PFSK-1 (cell line): ENCODE data around the gene ANKS3.

Experiments
- FOXP2 ChIP-seq: optimal IDR thresholded peaks from 2 replicates; pipeline ENCODE3; 2011; ENCODE audit warnings: borderline replicate concordance, control low read depth, inconsistent platforms; ENCODE audit not compliant: insufficient read depth; ENCODE audit errors: extremely low read length, extremely low read depth
- POLR2AphosphoS5 ChIP-seq: IDR thresholded peaks from 2 replicates; pipeline ENCODE4 v1.6.1; 2012; ENCODE audit warnings: low read depth, mild to moderate bottlenecking, control low read depth, low read length, moderate library complexity
- REST ChIP-seq, 2 experiments: IDR thresholded peaks; 2 replicates each; pipeline versions ENCODE4 v1.6.1 to v1.8.0; 2011 to 2012; ENCODE audit warnings: low read depth in 2 of 2, low read length in 2 of 2, control low read depth in 1 of 2, inconsistent platforms in 1 of 2, mild to moderate bottlenecking in 1 of 2, moderate library complexity in 1 of 2; ENCODE audit not compliant: insufficient read depth in 1 of 2
- SIN3A ChIP-seq: IDR thresholded peaks from 2 replicates; pipeline ENCODE4 v1.6.1; 2012; ENCODE audit warnings: mild to moderate bottlenecking, low read length, moderate library complexity, borderline replicate concordance; ENCODE audit not compliant: insufficient read depth
- TAF1 ChIP-seq: IDR thresholded peaks from 2 replicates; pipeline ENCODE4 v1.6.1; 2012; ENCODE audit warnings: low read length, control low read depth, borderline replicate concordance; ENCODE audit not compliant: insufficient read depth

Gene ANKS3

GRCh38 chr16:4677390-4677789, 56.7 kb downstream of the ANKS3 start:
- TF ChIP-seq FOXP2 (no peak), SIN3A (no peak), REST (IDR thresholded peaks at IDR 0.05; ENCODE audit: insufficient read depth in 1 of 2, low read depth in 2 of 2, low read length in 2 of 2) (no peak), POLR2AphosphoS5 (no peak), TAF1 (no peak)

- TF ChIP-seq TAF1 (no peak), REST (IDR thresholded peaks at IDR 0.05; ENCODE audit: insufficient read depth in 1 of 2, low read depth in 2 of 2, low read length in 2 of 2) (no peak), FOXP2 (no peak), POLR2AphosphoS5 (no peak), SIN3A (no peak)
These were observed 57.2 kb downstream of the ANKS3 start for GRCh38 chr16:4676831-4677230.

GRCh38 chr16:4675864-4676786, 57.9 kb downstream of the ANKS3 start:
- no peak for TF ChIP-seq SIN3A
- no peak for TF ChIP-seq TAF1
- no peak for TF ChIP-seq POLR2AphosphoS5
- TF ChIP-seq REST (IDR thresholded peaks at IDR 0.05; ENCODE audit: insufficient read depth in 1 of 2, low read depth in 2 of 2, low read length in 2 of 2) = no peak
- no peak for TF ChIP-seq FOXP2

- TF ChIP-seq SIN3A (no peak), REST (IDR thresholded peaks at IDR 0.05; ENCODE audit: insufficient read depth in 1 of 2, low read depth in 2 of 2, low read length in 2 of 2) (no peak), TAF1 (no peak), POLR2AphosphoS5 (no peak), FOXP2 (no peak)
These were observed 59.0 kb downstream of the ANKS3 start for GRCh38 chr16:4674926-4675530.
